Measurements from ENCODE around the gene DGKZ. TPM values are rescaled to one million over a fixed set of nuclear protein-coding genes. Genes with fewer than 3 reads are reported as not detected.

DGKZ gene
- total and polyA plus RNA-seq, 10 of the 15 experiments (the other 5 are each of a cell fraction or from before 2014, with no cell fraction given): 0.50 to 78.4 (median 39.5) TPM

GRCh38 chr11:46356924-46357482, 9.7 kb downstream of the DGKZ start:
- Histone ChIP-seq H3K9ac (ENCODE audit: control insufficient read depth, insufficient read depth, low read length) (no peak overlapping the region), H3K36me3 (ENCODE audit: control insufficient read depth in 2 of 2, insufficient read depth in 2 of 2, low read length in 1 of 2) (no peaks in the 10 kb centered on the region; a peak in 1 of 4 replicates), H3K4me1 (ENCODE audit: control insufficient read depth, insufficient read depth, low read length) (peaks cover 19% of the 10 kb centered on the region), H3K27ac (ENCODE audit: control insufficient read depth, insufficient read depth) (no peak overlapping the region), H3K4me2 (ENCODE audit: control insufficient read depth, insufficient read depth) (no peak overlapping the region), H3K4me3 (no peak overlapping the region), H3K79me2 (ENCODE audit: control insufficient read depth, insufficient read depth, low read length) (peaks cover 41% of the 10 kb centered on the region), H2AFZ (ENCODE audit: control insufficient read depth, low read depth, low read length) (no peak overlapping the region), H4K20me1 (ENCODE audit: control insufficient read depth, insufficient read depth) (no peaks in the 10 kb centered on the region), H3K27me3 (replicated peaks in 1 of 2; ENCODE audit: control insufficient read depth in 2 of 2, insufficient read depth in 2 of 2, low read length in 1 of 2) (no peaks in the 10 kb centered on the region), H3K9me3 (replicated peaks; ENCODE audit: control insufficient read depth, insufficient read depth, low read length) (no peaks in the 10 kb centered on the region)
- ChIA-PET CTCF (interaction anchor here (0.8 to 19.9 kb wide), 3 partner anchors 8 to 13 kb away, joined by 3 to 423 read pairs (median 4); no protein-coding TSS in a partner anchor), RAD21 (ENCODE audit: unreplicated experiment) (interaction anchor here (0.5 kb wide), 1 partner anchor 536 kb away, joined by 3 read pairs; no protein-coding TSS in a partner anchor), POLR2A (interaction anchor here (3.1 kb wide), 1 partner anchor 9 kb away, joined by 8 read pairs; no protein-coding TSS in a partner anchor), SMC1A (ENCODE audit: uncharacterized antibody, unreplicated experiment) (no interaction called here)
- BruUV-seq (replicated peaks): no TSS peak
- WGBS (ENCODE audit: insufficient coverage, insufficient replicate concordance, low lambda C conversion rate, missing lambda C conversion rate): 96% methylated on average over 7 of the region's 7 CpGs
- FAIRE-seq (no peak), DNase-seq (ENCODE audit: low read depth, low spot score) (no peak), ATAC-seq (no peak)
- in situ Hi-C loops (cut with MboI) (no loop called here), intact Hi-C loops (cut with micrococcal nuclease; ENCODE audit: unreplicated experiment) (no loop called here)
- TF ChIP-seq CUX1 (IDR thresholded peaks at IDR 0.05; ENCODE audit: insufficient replicate concordance, low read depth, low read length) (no peak), KLF5 (IDR thresholded peaks at IDR 0.05; ENCODE audit: partially characterized antibody) (no peak), NBN (IDR thresholded peaks at IDR 0.05) (no peak), SUZ12 (IDR thresholded peaks at IDR 0.05; ENCODE audit: unreplicated experiment) (no peak), SMC3 (IDR thresholded peaks at IDR 0.05; ENCODE audit: borderline replicate concordance, low read length) (no peak), SIN3A (IDR thresholded peaks at IDR 0.05; ENCODE audit: low read depth, low read length) (no peak), CREB1 (IDR thresholded peaks at IDR 0.05; ENCODE audit: low read depth) (no peak), ZNF687 (IDR thresholded peaks at IDR 0.05) (no peak), EZH2 (IDR thresholded peaks at IDR 0.05; ENCODE audit: borderline replicate concordance, control insufficient read depth, low read depth, low read length) (no peak), CEBPZ (IDR thresholded peaks at IDR 0.05; ENCODE audit: low read depth, low read length) (no peak), ZSCAN29 (IDR thresholded peaks at IDR 0.05) (no peak)

Measured in GM12878 (cell line).